Measurements from ENCODE around the gene CDKAL1. TPM values are rescaled to one million over a fixed set of nuclear protein-coding genes. Genes with fewer than 3 reads are reported as not detected.

CDKAL1 gene
- total RNA-seq, 1 donor from 2014 or later = 9.6 TPM

DNA sequence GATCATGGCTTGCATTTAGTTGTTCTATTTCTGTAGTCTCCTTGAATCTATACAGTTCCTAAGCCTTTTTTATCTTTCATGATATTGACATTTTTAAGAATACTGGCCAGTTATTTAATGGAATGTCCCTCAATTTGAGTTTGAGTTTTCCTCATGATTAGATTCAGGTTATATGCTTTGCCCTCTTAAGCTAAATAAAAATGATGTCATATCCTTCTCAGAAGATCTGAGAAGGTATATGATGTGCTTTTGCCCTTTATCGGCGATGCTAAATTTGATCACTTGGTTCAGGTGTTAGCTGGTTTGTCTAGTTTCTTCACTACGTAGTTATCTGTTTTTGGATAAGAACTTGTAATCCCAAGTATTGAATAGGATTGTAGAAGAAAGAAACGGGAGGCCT lies 549.5 kb downstream of the CDKAL1 start:
- peaks cover 22% of the 10 kb centered on the region for H3K4me1 Mint-ChIP-seq (ENCODE audit: low read depth)
- H3K36me3 Mint-ChIP-seq (ENCODE audit: low read depth) = no peaks in the 10 kb centered on the region
- no peaks in the 10 kb centered on the region for H3K9me3 Mint-ChIP-seq (ENCODE audit: low read depth)
- no peak overlapping the region for H3K27ac Mint-ChIP-seq (ENCODE audit: unreplicated experiment)
- H3K27me3 Mint-ChIP-seq (ENCODE audit: low read depth) = no peaks in the 10 kb centered on the region
- no peak for DNase-seq (ENCODE audit: low spot score)
- no peak overlapping the region for H3K4me3 Mint-ChIP-seq (ENCODE audit: unreplicated experiment)
- TF ChIP-seq, protein P1, sequence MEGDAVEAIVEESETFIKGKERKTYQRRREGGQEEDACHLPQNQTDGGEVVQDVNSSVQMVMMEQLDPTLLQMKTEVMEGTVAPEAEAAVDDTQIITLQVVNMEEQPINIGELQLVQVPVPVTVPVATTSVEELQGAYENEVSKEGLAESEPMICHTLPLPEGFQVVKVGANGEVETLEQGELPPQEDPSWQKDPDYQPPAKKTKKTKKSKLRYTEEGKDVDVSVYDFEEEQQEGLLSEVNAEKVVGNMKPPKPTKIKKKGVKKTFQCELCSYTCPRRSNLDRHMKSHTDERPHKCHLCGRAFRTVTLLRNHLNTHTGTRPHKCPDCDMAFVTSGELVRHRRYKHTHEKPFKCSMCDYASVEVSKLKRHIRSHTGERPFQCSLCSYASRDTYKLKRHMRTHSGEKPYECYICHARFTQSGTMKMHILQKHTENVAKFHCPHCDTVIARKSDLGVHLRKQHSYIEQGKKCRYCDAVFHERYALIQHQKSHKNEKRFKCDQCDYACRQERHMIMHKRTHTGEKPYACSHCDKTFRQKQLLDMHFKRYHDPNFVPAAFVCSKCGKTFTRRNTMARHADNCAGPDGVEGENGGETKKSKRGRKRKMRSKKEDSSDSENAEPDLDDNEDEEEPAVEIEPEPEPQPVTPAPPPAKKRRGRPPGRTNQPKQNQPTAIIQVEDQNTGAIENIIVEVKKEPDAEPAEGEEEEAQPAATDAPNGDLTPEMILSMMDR (IDR thresholded peaks at IDR 0.05) = no peak

DNA sequence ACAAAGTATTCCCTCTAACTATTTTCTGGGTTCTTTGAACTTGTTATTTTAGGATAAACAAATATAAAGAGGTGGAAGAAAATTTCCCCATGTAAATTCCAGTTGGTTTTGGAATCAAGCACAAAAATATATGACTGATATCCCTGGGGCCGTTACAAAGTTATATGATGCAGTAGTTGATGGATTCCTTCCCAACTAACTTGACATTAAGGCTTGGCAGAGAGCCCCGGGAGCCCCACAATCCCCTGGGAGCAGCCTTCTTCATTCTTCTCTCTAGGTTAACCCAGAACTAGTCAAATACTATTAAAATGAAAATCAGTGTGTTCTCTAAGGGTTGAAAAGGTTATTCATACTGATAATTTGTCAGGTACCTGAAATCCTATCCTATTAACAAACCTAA lies 550.4 kb downstream of the CDKAL1 start:
- H3K36me3 Mint-ChIP-seq (ENCODE audit: low read depth) = no peaks in the 10 kb centered on the region
- TF ChIP-seq, protein P1 (IDR thresholded peaks at IDR 0.05) = no peak
- no peak overlapping the region for H3K27ac Mint-ChIP-seq (ENCODE audit: unreplicated experiment)
- no peaks in the 10 kb centered on the region for H3K9me3 Mint-ChIP-seq (ENCODE audit: low read depth)
- no peaks in the 10 kb centered on the region for H3K27me3 Mint-ChIP-seq (ENCODE audit: low read depth)
- H3K4me1 Mint-ChIP-seq (ENCODE audit: low read depth) = peaks cover 13% of the 10 kb centered on the region
- H3K4me3 Mint-ChIP-seq (ENCODE audit: unreplicated experiment) = no peak overlapping the region
- no peak for DNase-seq (ENCODE audit: low spot score)

DNA sequence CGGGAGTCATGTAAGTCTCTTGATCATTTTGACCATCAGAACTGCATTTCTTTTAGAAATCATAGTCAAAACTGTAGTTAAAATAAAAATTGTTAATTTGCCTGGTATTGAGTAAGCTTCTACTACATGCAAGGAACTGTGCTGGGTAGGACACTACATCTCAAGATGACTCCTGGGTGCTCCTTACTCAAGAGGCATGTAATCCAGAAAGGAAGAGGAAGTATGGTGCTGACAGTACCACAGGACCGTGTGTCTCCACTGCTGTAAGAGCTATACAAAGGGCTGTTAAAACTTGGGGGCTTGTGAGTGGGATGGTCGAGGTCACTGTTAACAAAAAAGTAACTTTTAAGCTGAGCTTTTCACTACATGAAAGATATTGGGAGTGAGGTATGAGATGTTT lies 551.0 kb downstream of the CDKAL1 start:
- H3K36me3 Mint-ChIP-seq (ENCODE audit: low read depth) = no peaks in the 10 kb centered on the region
- no peak for DNase-seq (ENCODE audit: low spot score)
- H3K4me1 Mint-ChIP-seq (ENCODE audit: low read depth) = peaks cover 11% of the 10 kb centered on the region
- H3K4me3 Mint-ChIP-seq (ENCODE audit: unreplicated experiment) = no peak overlapping the region
- H3K9me3 Mint-ChIP-seq (ENCODE audit: low read depth) = no peaks in the 10 kb centered on the region
- H3K27me3 Mint-ChIP-seq (ENCODE audit: low read depth) = no peaks in the 10 kb centered on the region
- H3K27ac Mint-ChIP-seq (ENCODE audit: unreplicated experiment) = no peak overlapping the region
- TF ChIP-seq, protein P1 (IDR thresholded peaks at IDR 0.05) = no peak

DNA sequence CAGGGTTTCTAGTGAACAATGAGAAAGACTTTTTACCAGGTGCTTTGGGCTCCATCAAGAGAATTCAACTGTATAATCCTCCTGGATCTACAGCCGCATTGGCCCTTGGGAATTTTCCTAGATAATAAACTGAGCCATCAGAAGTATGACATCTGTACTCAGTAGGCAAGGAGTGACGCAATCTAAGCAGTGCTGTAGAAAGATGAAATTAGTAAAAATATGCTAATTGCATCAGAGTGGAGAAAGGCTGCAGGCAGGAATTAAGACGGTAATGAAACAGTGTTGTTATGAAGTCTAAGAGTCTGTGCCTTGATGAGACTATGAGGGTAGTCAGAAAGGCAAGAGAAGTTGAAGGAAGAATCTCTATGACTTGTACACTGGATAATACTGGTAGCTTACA lies 551.4 kb downstream of the CDKAL1 start:
- peaks cover 11% of the 10 kb centered on the region for H3K4me1 Mint-ChIP-seq (ENCODE audit: low read depth)
- no peaks in the 10 kb centered on the region for H3K27me3 Mint-ChIP-seq (ENCODE audit: low read depth)
- DNase-seq (ENCODE audit: low spot score) = no peak
- TF ChIP-seq, protein P1 (IDR thresholded peaks at IDR 0.05) = no peak
- H3K36me3 Mint-ChIP-seq (ENCODE audit: low read depth) = no peaks in the 10 kb centered on the region
- no peaks in the 10 kb centered on the region for H3K9me3 Mint-ChIP-seq (ENCODE audit: low read depth)
- no peak overlapping the region for H3K4me3 Mint-ChIP-seq (ENCODE audit: unreplicated experiment)
- H3K27ac Mint-ChIP-seq (ENCODE audit: unreplicated experiment) = no peak overlapping the region

DNA sequence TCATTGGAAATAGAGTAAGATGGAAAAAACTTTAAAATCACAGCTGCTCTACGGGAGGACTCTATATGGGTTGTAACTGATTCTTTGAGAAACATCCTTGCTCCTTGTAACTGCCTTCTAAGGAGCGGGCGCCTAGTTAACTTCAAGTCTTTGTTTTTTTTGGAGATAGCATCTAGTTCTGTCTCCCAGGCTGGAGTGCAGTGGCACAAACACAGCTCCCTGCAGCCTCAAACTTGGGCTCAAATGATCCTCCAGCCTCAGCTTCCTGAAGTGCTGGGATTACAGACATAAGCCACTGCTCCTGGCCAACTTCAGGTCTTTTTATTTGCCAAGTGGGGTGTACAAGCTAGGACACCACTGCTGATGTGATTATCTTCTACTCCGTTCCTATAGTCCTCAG lies 552.9 kb downstream of the CDKAL1 start:
- DNase-seq (ENCODE audit: low spot score) = no peak
- Mint-ChIP-seq H3K4me3 (ENCODE audit: unreplicated experiment) (no peak overlapping the region), H3K4me1 (ENCODE audit: low read depth) (peaks cover 11% of the 10 kb centered on the region)

More for the DNA sequence above, 552.9 kb downstream of the CDKAL1 start:
- Mint-ChIP-seq H3K9me3 (ENCODE audit: low read depth) (no peaks in the 10 kb centered on the region), H3K36me3 (ENCODE audit: low read depth) (no peaks in the 10 kb centered on the region), H3K27me3 (ENCODE audit: low read depth) (no peaks in the 10 kb centered on the region), H3K27ac (ENCODE audit: unreplicated experiment) (no peak overlapping the region)
- TF ChIP-seq, protein P1 (IDR thresholded peaks at IDR 0.05) = no peak
